H9 (cell line): ENCODE measurements around the gene TYW3. TPM values are rescaled to one million over a fixed set of nuclear protein-coding genes. Genes with fewer than 3 reads are reported as not detected.

Experiments used
- DNase-seq: peaks from one replicate; pipeline ENCODE4 v3.0.0-alpha.2; 2017
- H2AFZ ChIP-seq: one replicate; pipeline ENCODE4 v1.6.1; 2013; ENCODE audit warnings: mild to moderate bottlenecking, low read length, control low read depth, moderate library complexity
- H2AK5ac ChIP-seq: 2 replicates; pipeline ENCODE4 v1.6.1; 2013; ENCODE audit warnings: low read length, control low read depth, mixed read lengths; ENCODE audit not compliant: insufficient read length
- H2BK120ac ChIP-seq: one replicate; pipeline ENCODE4 v1.6.1; 2013; ENCODE audit warnings: low read depth, mild to moderate bottlenecking, low read length, control low read depth, inconsistent platforms; ENCODE audit not compliant: poor library complexity, severe bottlenecking
- H2BK12ac ChIP-seq: 2 replicates; pipeline ENCODE4 v1.6.1; 2013; ENCODE audit warnings: low read length, control low read depth, mixed read lengths, low read depth; ENCODE audit not compliant: insufficient read length
- H2BK15ac ChIP-seq: 2 replicates; pipeline ENCODE4 v1.6.1; 2013; ENCODE audit warnings: low read depth, low read length, control low read depth
- H2BK20ac ChIP-seq: one replicate; pipeline ENCODE4 v1.6.1; 2013; ENCODE audit warnings: low read depth, mild to moderate bottlenecking, low read length, control low read depth, inconsistent platforms; ENCODE audit not compliant: poor library complexity, severe bottlenecking
- H2BK5ac ChIP-seq: 2 replicates; pipeline ENCODE4 v1.6.1; 2013; ENCODE audit warnings: low read length, control low read depth, mixed read lengths; ENCODE audit not compliant: insufficient read length
- H3K14ac ChIP-seq: 2 replicates; pipeline ENCODE4 v1.6.1; 2013; ENCODE audit warnings: low read length, control low read depth; ENCODE audit not compliant: insufficient read depth
- H3K18ac ChIP-seq: 2 replicates; pipeline ENCODE4 v1.6.1; 2013; ENCODE audit warnings: low read depth, mild to moderate bottlenecking, mixed read lengths, low read length, control low read depth; ENCODE audit not compliant: insufficient read length
- H3K23ac ChIP-seq: 2 replicates; pipeline ENCODE4 v1.6.1; 2013; ENCODE audit warnings: low read length, control low read depth, mixed read lengths, low read depth; ENCODE audit not compliant: insufficient read length
- H3K23me2 ChIP-seq: 2 replicates; pipeline ENCODE4 v1.6.1; 2013; ENCODE audit warnings: low read depth, mild to moderate bottlenecking, mixed read lengths, low read length, control low read depth; ENCODE audit not compliant: insufficient read length, poor library complexity, severe bottlenecking
- H3K27ac ChIP-seq: 2 replicates; pipeline ENCODE4 v1.5.1; 2013; ENCODE audit warnings: low read length, control low read depth, mixed read lengths, low read depth; ENCODE audit not compliant: insufficient read length
- H3K27me3 ChIP-seq: 2 replicates; pipeline ENCODE4 v1.6.1; 2013; ENCODE audit warnings: low read length, control low read depth, inconsistent platforms; ENCODE audit not compliant: insufficient read depth
- H3K4ac ChIP-seq: 2 replicates; pipeline ENCODE4 v1.6.1; 2013; ENCODE audit warnings: low read depth, mild to moderate bottlenecking, control low read depth, inconsistent platforms, low read length, moderate library complexity
- H3K4me1 ChIP-seq: 2 replicates; pipeline ENCODE4 v1.6.1; 2013; ENCODE audit warnings: low read length, control low read depth, inconsistent platforms; ENCODE audit not compliant: insufficient read depth
- H3K4me2 ChIP-seq: 2 replicates; pipeline ENCODE4 v1.6.1; 2013; ENCODE audit warnings: low read length, control low read depth, mixed read lengths; ENCODE audit not compliant: insufficient read length, insufficient read depth
- H3K56ac ChIP-seq: 2 replicates; pipeline ENCODE4 v1.6.1; 2013; ENCODE audit warnings: low read depth, mild to moderate bottlenecking, mixed read lengths, low read length, control low read depth; ENCODE audit not compliant: insufficient read length
- H3K79me1 ChIP-seq: 2 replicates; pipeline ENCODE4 v1.6.1; 2013; ENCODE audit warnings: low read depth, mild to moderate bottlenecking, moderate library complexity, low read length, control low read depth, inconsistent platforms; ENCODE audit not compliant: insufficient read depth, poor library complexity, severe bottlenecking
- H3K79me2 ChIP-seq: 2 replicates; pipeline ENCODE4 v1.6.1; 2013; ENCODE audit warnings: low read length, control low read depth, inconsistent platforms; ENCODE audit not compliant: insufficient read depth
- H3K9ac ChIP-seq: 2 replicates; pipeline ENCODE4 v1.6.1; 2013; ENCODE audit warnings: low read length, control low read depth, mixed read lengths; ENCODE audit not compliant: insufficient read length; ENCODE audit errors: extremely low read depth
- H3K9me3 ChIP-seq: one replicate; pipeline ENCODE4 v1.6.1; 2013; ENCODE audit warnings: low read depth, low read length, inconsistent platforms; ENCODE audit not compliant: control insufficient read depth
- H3T11ph ChIP-seq: one replicate; pipeline ENCODE4 v1.6.1; 2013; ENCODE audit warnings: mild to moderate bottlenecking, low read length, control low read depth, inconsistent platforms
- H4K20me1 ChIP-seq: one replicate; pipeline ENCODE4 v1.6.1; 2013; ENCODE audit not compliant: control insufficient read depth, insufficient read length, insufficient read depth
- H4K5ac ChIP-seq: 2 replicates; pipeline ENCODE4 v1.6.1; 2013; ENCODE audit warnings: low read depth, mild to moderate bottlenecking, mixed read lengths, low read length, control low read depth; ENCODE audit not compliant: insufficient read length
- H4K8ac ChIP-seq: replicated peaks from 2 replicates; pipeline ENCODE4 v1.6.1; 2013; ENCODE audit warnings: low read length, control low read depth, mixed read lengths, low read depth; ENCODE audit not compliant: insufficient read length
- H4K91ac ChIP-seq: 2 replicates; pipeline ENCODE4 v1.6.1; 2013; ENCODE audit warnings: low read depth, mild to moderate bottlenecking, moderate library complexity, mixed read lengths, low read length, control low read depth; ENCODE audit not compliant: insufficient read length
- H3K27ac Mint-ChIP-seq, 3 experiments: 2 replicates in 2 of 3; 3 replicates in 1 of 3; pipeline ENCODE4 v1.8.0; 2020 to 2021; ENCODE audit warnings: mixed read lengths in 3 of 3, mild to moderate bottlenecking in 1 of 3, moderate library complexity in 1 of 3
- H3K27me3 Mint-ChIP-seq: 2 replicates; pipeline ENCODE4 v1.8.0; 2021; ENCODE audit warnings: low read depth, mild to moderate bottlenecking, moderate library complexity, mixed read lengths
- H3K36me3 Mint-ChIP-seq, 3 experiments: 2 replicates in 2 of 3; 3 replicates in 1 of 3; pipeline ENCODE4 v1.8.0; 2020 to 2021; ENCODE audit warnings: low read depth in 3 of 3, mixed read lengths in 3 of 3; ENCODE audit not compliant: insufficient read depth in 1 of 3
- H3K4me1 Mint-ChIP-seq, 2 experiments: 2 replicates each; pipeline ENCODE4 v1.8.0; 2020; ENCODE audit warnings: mixed read lengths in 2 of 2
- H3K4me3 Mint-ChIP-seq, 2 experiments: 2 replicates in 1 of 2; 3 replicates in 1 of 2; pipeline ENCODE4 v1.8.0; 2020 to 2021; ENCODE audit warnings: mild to moderate bottlenecking in 2 of 2, mixed read lengths in 2 of 2, moderate library complexity in 1 of 2
- H3K9me3 Mint-ChIP-seq, 2 experiments: 2 replicates in 1 of 2; 3 replicates in 1 of 2; pipeline ENCODE4 v1.8.0; 2020; ENCODE audit warnings: mild to moderate bottlenecking in 2 of 2, mixed read lengths in 2 of 2, moderate library complexity in 1 of 2
- CTCF ChIP-seq: fragments of 200-600 bp; sonication (generic); conservative IDR thresholded peaks from 3 replicates; pipeline ENCODE4 v1.8.0; 2021; ENCODE audit warnings: antibody characterized with exemption, mild to moderate bottlenecking
- WGBS: extraction: QIAGEN DNeasy Blood & Tissue Kit; methylation state at CpG from one replicate; pipeline ENCODE4 v1.1.7; 2013; ENCODE audit warnings: missing lambda C conversion rate, low lambda C conversion rate, mixed read lengths; ENCODE audit not compliant: insufficient read length; ENCODE audit errors: extremely low coverage; 5-methylcytosine and 5-hydroxymethylcytosine counted together
- total RNA-seq: library from RNA; stranded (reverse); gene quantifications from 2 replicates; pipeline ENCODE4 v1.2.1, GENCODE V29; 2021

The TYW3 gene
- total RNA-seq, 1 experiment from 2014 or later: 10.9 TPM

GRCh38 chr1:74775735-74776134 lies 42.8 kb downstream of the TYW3 start:
- H3K27me3 ChIP-seq: no peaks in the 10 kb centered on the region
- H2AFZ ChIP-seq: no peak overlapping the region
- H3K79me2 ChIP-seq: no peaks in the 10 kb centered on the region
- H3K36me3 Mint-ChIP-seq: no peaks in the 10 kb centered on the region
- no peaks in the 10 kb centered on the region for H3K9me3 ChIP-seq
- no peak overlapping the region for H3K56ac ChIP-seq
- no peak for TF ChIP-seq CTCF
- no peak overlapping the region for H2AK5ac ChIP-seq
- H4K20me1 ChIP-seq: no peaks in the 10 kb centered on the region
- no peaks in the 10 kb centered on the region for H3K27me3 Mint-ChIP-seq
- H2BK5ac ChIP-seq: no peak overlapping the region
- H3K18ac ChIP-seq: no peak overlapping the region
- no peak overlapping the region for H3K4ac ChIP-seq
- no peak overlapping the region for H3K4me2 ChIP-seq
- H4K8ac ChIP-seq: no peak overlapping the region
- H2BK12ac ChIP-seq: no peak overlapping the region
- WGBS: no CpG with 5 or more reads among the region's 2 CpGs
- peaks cover 6% of the 10 kb centered on the region in 2 experiments for H3K4me1 Mint-ChIP-seq
- no peak for DNase-seq
- no peak overlapping the region for H3T11ph ChIP-seq
- H3K4me3 Mint-ChIP-seq: no peak overlapping the region
- H3K79me1 ChIP-seq: no peaks in the 10 kb centered on the region
- no peaks in the 10 kb centered on the region for H3K9me3 Mint-ChIP-seq
- no peak overlapping the region for H3K27ac ChIP-seq
- H2BK15ac ChIP-seq: no peak overlapping the region
- H3K4me1 ChIP-seq: no peaks in the 10 kb centered on the region
- no peak overlapping the region for H4K91ac ChIP-seq
- H3K14ac ChIP-seq: no peak overlapping the region
- no peak overlapping the region; a peak in 1 of 7 replicates for H3K27ac Mint-ChIP-seq
- no peaks in the 10 kb centered on the region for H3K23me2 ChIP-seq
- H3K23ac ChIP-seq: no peak overlapping the region
- H2BK20ac ChIP-seq: no peak overlapping the region
- no peak overlapping the region for H4K5ac ChIP-seq
- H2BK120ac ChIP-seq: no peak overlapping the region
- H3K9ac ChIP-seq: no peak overlapping the region
